ENCODE results near the gene CD247.

- no peak for TF ChIP-seq YY1 (IDR thresholded peaks at IDR 0.05; ENCODE audit: insufficient read depth, insufficient read length)
- TF ChIP-seq ZNF274 (IDR thresholded peaks at IDR 0.05; ENCODE audit: low read depth, low read length) = no peak
- no peak for TF ChIP-seq SUZ12 (IDR thresholded peaks at IDR 0.05; ENCODE audit: extremely low read depth, insufficient read depth, insufficient read length)
Measured at GRCh38 chr1:167561753-167562152, 43.4 kb upstream of the CD247 start.
